GM18498 (cell line): ENCODE data around the gene ACE.

ENCODE experiments used
- ATAC-seq: cut with Tn5 transposase; IDR thresholded peaks from one replicate; pipeline ENCODE4 v1.9.1; 2021; ENCODE audit warnings: mild to moderate bottlenecking, moderate library complexity; ENCODE audit not compliant: unreplicated experiment

Gene ACE

GRCh38 chr17:63512896-63513644 lies 36.2 kb downstream of the ACE start:
- ATAC-seq: no peak

- ATAC-seq: no peak
Measured at GRCh38 chr17:63514477-63514876, 37.6 kb downstream of the ACE start.

- no peak for ATAC-seq
Measured at GRCh38 chr17:63514974-63515373, 38.1 kb downstream of the ACE start.

GRCh38 chr17:63515426-63515825 lies 38.6 kb downstream of the ACE start:
- no peak for ATAC-seq

- no peak for ATAC-seq
Measured at GRCh38 chr17:63516910-63517824, 40.3 kb downstream of the ACE start.

GRCh38 chr17:63517825-63518534 lies 41.1 kb downstream of the ACE start:
- no peak for ATAC-seq

GRCh38 chr17:63519116-63519881 lies 42.4 kb downstream of the ACE start:
- ATAC-seq: no peak

- ATAC-seq: no peak
Measured at GRCh38 chr17:63519972-63520882, 43.4 kb downstream of the ACE start.

GRCh38 chr17:63523253-63523855 lies 46.5 kb downstream of the ACE start, which contains the start of gene KCNH6:
Gene KCNH6 (plus strand): TSS chr17:63523358. CDS start chr17:63523414, 56 bp downstream.
- no peak for ATAC-seq

GRCh38 chr17:63524051-63524450 lies 47.2 kb downstream of the ACE start:
- ATAC-seq: no peak

GRCh38 chr17:63525190-63525946 lies 48.5 kb downstream of the ACE start:
- no peak for ATAC-seq

- no peak for ATAC-seq
Measured at GRCh38 chr17:63526861-63527260, 50.0 kb downstream of the ACE start.

GRCh38 chr17:63528183-63528582 lies 51.3 kb downstream of the ACE start:
- ATAC-seq: no peak

- no peak for ATAC-seq
Measured at GRCh38 chr17:63529711-63530556, 53.1 kb downstream of the ACE start.

GRCh38 chr17:63530557-63531021 lies 53.7 kb downstream of the ACE start:
- ATAC-seq: no peak

- no peak for ATAC-seq
Measured at GRCh38 chr17:63531022-63531965, 54.4 kb downstream of the ACE start.
